Neuronal stem cell (in vitro differentiated cells): Measurements from ENCODE around the gene SPATA13.
A peak's percentile ranks its signal among the peaks of the same experiment; 100 is the strongest.
"Not testable (repeated sequence)": the region's sequence is repeated elsewhere in the genome, so short reads cannot be mapped to it uniquely, and the experiment has no call there.

Source experiments
- DNase-seq: peaks from one replicate; pipeline ENCODE4 v3.0.0-alpha.2; 2013; ENCODE audit warnings: low spot score
- H2AFZ ChIP-seq: one replicate; pipeline ENCODE4 v1.6.1; 2013; ENCODE audit warnings: mild to moderate bottlenecking, low read length, inconsistent platforms
- H2AK5ac ChIP-seq: 2 replicates; pipeline ENCODE4 v1.6.1; 2013; ENCODE audit warnings: low read depth, mild to moderate bottlenecking, inconsistent platforms, low read length, moderate library complexity, mixed read lengths
- H2BK120ac ChIP-seq: 2 replicates; pipeline ENCODE4 v1.6.1; 2013; ENCODE audit warnings: low read depth, mild to moderate bottlenecking, inconsistent platforms, low read length, moderate library complexity, mixed read lengths
- H2BK12ac ChIP-seq: one replicate; pipeline ENCODE4 v1.6.1; 2013; ENCODE audit warnings: low read length, inconsistent platforms
- H2BK15ac ChIP-seq: 2 replicates; pipeline ENCODE4 v1.6.1; 2013; ENCODE audit warnings: mild to moderate bottlenecking, low read length, inconsistent platforms, mixed read lengths
- H2BK5ac ChIP-seq: one replicate; pipeline ENCODE4 v1.6.1; 2013; ENCODE audit warnings: inconsistent platforms, mild to moderate bottlenecking, low read length, moderate library complexity
- H3K14ac ChIP-seq: one replicate; pipeline ENCODE4 v1.6.1; 2013; ENCODE audit warnings: low read length, inconsistent platforms
- H3K18ac ChIP-seq: 2 replicates; pipeline ENCODE4 v1.6.1; 2013; ENCODE audit warnings: low read length, inconsistent platforms
- H3K23ac ChIP-seq: 2 replicates; pipeline ENCODE4 v1.6.1; 2013; ENCODE audit warnings: low read depth, mild to moderate bottlenecking, mixed read lengths, low read length, inconsistent platforms; ENCODE audit not compliant: poor library complexity
- H3K27ac ChIP-seq: replicated peaks from 3 replicates; pipeline ENCODE4 v1.5.1; 2013; ENCODE audit warnings: low read length, inconsistent platforms
- H3K27me3 ChIP-seq, 3 experiments: 2 replicates each; pipeline ENCODE4 v1.6.1; 2013; ENCODE audit warnings: low read length in 3 of 3, mild to moderate bottlenecking in 2 of 3, inconsistent platforms in 1 of 3, low read depth in 1 of 3, mixed read lengths in 1 of 3, moderate library complexity in 1 of 3; ENCODE audit not compliant: control insufficient read depth in 3 of 3, insufficient read depth in 3 of 3
- H3K36me3 ChIP-seq, 2 donors: replicated peaks in 1 of 2; 2 replicates each; pipeline ENCODE4 v1.6.1; 2013; ENCODE audit warnings: low read length in 2 of 2; ENCODE audit not compliant: control insufficient read depth in 2 of 2, insufficient read depth in 2 of 2
- H3K4ac ChIP-seq: 2 replicates; pipeline ENCODE4 v1.6.1; 2013; ENCODE audit warnings: inconsistent platforms, mild to moderate bottlenecking, low read length, moderate library complexity
- H3K4me1 ChIP-seq, 2 donors: 1 replicate in 1 of 2; 2 replicates in 1 of 2; pipeline ENCODE4 v1.6.1; 2013; ENCODE audit warnings: low read length in 2 of 2, low read depth in 1 of 2; ENCODE audit not compliant: control insufficient read depth in 2 of 2, insufficient read depth in 1 of 2
- H3K4me2 ChIP-seq: one replicate; pipeline ENCODE4 v1.6.1; 2013; ENCODE audit warnings: mild to moderate bottlenecking, low read length, inconsistent platforms; ENCODE audit not compliant: insufficient read depth, poor library complexity, severe bottlenecking
- H3K4me3 ChIP-seq, 2 donors: 2 replicates each; pipeline ENCODE4 v1.5.1; 2013; ENCODE audit warnings: low read length in 2 of 2, mild to moderate bottlenecking in 2 of 2, inconsistent platforms in 1 of 2, moderate library complexity in 1 of 2
- H3K79me1 ChIP-seq: one replicate; pipeline ENCODE4 v1.6.1; 2013; ENCODE audit warnings: low read depth, mild to moderate bottlenecking, inconsistent platforms, low read length, moderate library complexity
- H3K9ac ChIP-seq: one replicate; pipeline ENCODE4 v1.6.1; 2013; ENCODE audit warnings: mild to moderate bottlenecking, low read depth, low read length, inconsistent platforms; ENCODE audit not compliant: poor library complexity
- H3K9me3 ChIP-seq, 2 donors: replicated peaks in 1 of 2; 2 replicates each; pipeline versions ENCODE3 to v1.6.1; 2013; ENCODE audit warnings: low read length in 2 of 2, mild to moderate bottlenecking in 2 of 2, inconsistent platforms in 1 of 2, low read depth in 1 of 2, mixed read lengths in 1 of 2, moderate library complexity in 1 of 2; ENCODE audit not compliant: control insufficient read depth in 2 of 2, insufficient read depth in 1 of 2
- H4K8ac ChIP-seq: one replicate; pipeline ENCODE4 v1.6.1; 2013; ENCODE audit warnings: low read depth, mild to moderate bottlenecking, inconsistent platforms, low read length, moderate library complexity
- H4K91ac ChIP-seq: one replicate; pipeline ENCODE4 v1.6.1; 2013; ENCODE audit warnings: low read length, low read depth, mild to moderate bottlenecking, inconsistent platforms; ENCODE audit not compliant: poor library complexity
- WGBS, 2 donors: extraction: QIAGEN DNeasy Blood & Tissue Kit; methylation state at CpG; one replicate each; pipeline ENCODE4 v1.1.7; 2013; ENCODE audit warnings: missing lambda C conversion rate in 2 of 2, mixed read lengths in 1 of 2; ENCODE audit not compliant: insufficient read length in 2 of 2, insufficient replicate concordance in 1 of 2; ENCODE audit errors: extremely low coverage in 2 of 2; 5-methylcytosine and 5-hydroxymethylcytosine counted together

Gene SPATA13

DNA sequence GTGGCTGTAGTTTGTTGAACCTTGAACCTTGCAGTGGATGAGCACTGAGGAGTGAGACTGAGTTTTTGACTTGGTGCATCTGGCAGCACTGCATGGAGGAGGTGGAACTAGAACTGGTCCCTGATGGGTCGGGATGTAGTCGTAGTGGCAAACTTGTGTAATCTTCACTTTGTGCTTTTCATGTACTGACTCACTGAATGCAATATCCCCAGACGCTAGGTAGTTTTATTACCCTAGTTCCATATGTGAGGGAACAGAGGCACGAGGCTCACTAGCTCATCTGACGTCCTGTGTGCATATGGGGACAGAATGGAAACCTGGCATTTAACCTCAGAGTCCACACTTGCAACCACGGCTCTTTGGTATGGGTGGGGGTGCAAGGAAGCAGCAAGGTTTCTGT lies 159.1 kb downstream of the SPATA13 start:
- H2AK5ac ChIP-seq, H3K4ac ChIP-seq: not testable (repeated sequence)
- WGBS, 2 donors, result no CpG with 5 or more reads among the region's 6 CpGs

DNA sequence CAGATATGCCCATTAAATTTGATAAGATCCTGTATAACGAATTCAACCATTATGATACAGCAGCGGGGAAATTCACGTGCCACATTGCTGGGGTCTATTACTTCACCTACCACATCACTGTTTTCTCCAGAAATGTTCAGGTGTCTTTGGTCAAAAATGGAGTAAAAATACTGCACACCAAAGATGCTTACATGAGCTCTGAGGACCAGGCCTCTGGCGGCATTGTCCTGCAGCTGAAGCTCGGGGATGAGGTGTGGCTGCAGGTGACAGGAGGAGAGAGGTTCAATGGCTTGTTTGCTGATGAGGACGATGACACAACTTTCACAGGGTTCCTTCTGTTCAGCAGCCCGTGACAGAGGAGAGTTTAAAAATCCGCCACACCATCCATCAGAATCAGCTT lies 160.9 kb downstream of the SPATA13 start:
- not testable (repeated sequence) for H4K8ac ChIP-seq, H3K4me3 ChIP-seq, H3K27me3 ChIP-seq, H3K4me1 ChIP-seq, H3K9ac ChIP-seq, H3K23ac ChIP-seq, H2AFZ ChIP-seq, H2AK5ac ChIP-seq, H4K91ac ChIP-seq, H3K4me2 ChIP-seq, H3K4ac ChIP-seq, H2BK15ac ChIP-seq, H3K27ac ChIP-seq, DNase-seq, H3K79me1 ChIP-seq, H2BK120ac ChIP-seq, H2BK5ac ChIP-seq, H3K14ac ChIP-seq, H2BK12ac ChIP-seq, H3K36me3 ChIP-seq, H3K18ac ChIP-seq, H3K9me3 ChIP-seq
- WGBS, 2 donors, result no CpG with 5 or more reads among the region's 8 CpGs

More for the DNA sequence above, 159.1 kb downstream of the SPATA13 start:
- H3K27ac ChIP-seq, H3K4me2 ChIP-seq, H3K4me1 ChIP-seq, H3K18ac ChIP-seq, H4K8ac ChIP-seq, H4K91ac ChIP-seq, H2BK120ac ChIP-seq, H3K9ac ChIP-seq, DNase-seq, H3K27me3 ChIP-seq, H2AFZ ChIP-seq, H3K23ac ChIP-seq, H2BK5ac ChIP-seq, H3K14ac ChIP-seq, H3K36me3 ChIP-seq, H2BK15ac ChIP-seq, H3K79me1 ChIP-seq, H3K9me3 ChIP-seq, H2BK12ac ChIP-seq, H3K4me3 ChIP-seq: not testable (repeated sequence)

DNA sequence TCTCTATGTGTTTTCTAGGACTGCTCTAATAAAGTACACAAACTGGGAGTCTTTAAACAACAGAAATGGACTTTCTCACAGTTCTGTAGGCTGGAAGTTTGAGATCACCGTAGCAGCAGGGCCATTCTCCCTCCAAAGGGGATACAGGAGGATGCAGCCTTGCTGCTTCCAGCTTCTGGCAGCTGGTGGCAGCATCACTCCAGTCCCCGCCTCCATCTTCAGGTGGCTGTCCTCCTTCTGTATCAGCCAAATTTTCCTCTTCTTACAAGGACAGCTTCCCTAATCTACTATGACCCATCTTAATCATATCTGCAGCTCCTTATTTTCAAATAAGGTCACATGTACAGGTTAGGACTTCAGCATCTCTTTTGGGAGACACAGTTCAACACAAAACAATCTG lies 161.9 kb downstream of the SPATA13 start:
- no CpG with 5 or more reads among the region's 2 CpGs for WGBS, 2 donors

DNA sequence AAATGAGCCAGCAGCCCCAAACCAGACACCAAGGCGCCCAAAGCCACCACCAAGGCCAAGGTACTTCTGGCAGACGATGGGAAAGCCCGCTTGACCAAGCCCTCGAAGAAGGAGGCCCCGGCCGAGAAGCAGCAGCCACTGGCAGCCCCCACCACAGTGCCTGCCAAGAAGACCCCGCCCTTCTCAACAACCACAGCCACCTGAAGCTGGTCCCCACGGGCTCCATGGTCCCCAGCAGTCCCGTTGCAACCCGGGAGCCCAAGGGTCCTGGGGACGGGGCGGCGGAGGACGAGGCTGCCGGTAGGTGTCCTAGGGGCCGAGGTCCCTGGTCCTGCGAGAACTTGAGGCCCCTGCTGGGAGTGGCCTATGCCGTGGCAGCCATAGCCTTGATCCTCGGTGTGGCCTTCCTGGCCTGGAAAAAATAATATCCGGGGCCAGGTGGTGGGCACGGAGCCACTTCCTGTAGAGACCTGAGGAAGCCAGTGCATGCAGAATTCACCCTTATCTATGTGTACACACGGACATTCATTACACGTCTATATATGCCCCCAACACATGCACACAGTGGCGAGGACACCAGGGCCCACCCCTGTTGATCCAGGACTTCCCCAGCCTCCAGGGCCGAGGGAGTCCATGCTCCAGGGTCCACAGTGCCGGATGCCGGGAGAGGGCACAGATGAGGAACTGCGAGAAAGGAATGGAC lies 162.7 kb downstream of the SPATA13 start:
- peak overlapping the region; percentile 43 for H3K23ac ChIP-seq
- H2AK5ac ChIP-seq, result peak overlapping the region; percentile 74
- H3K36me3 ChIP-seq, result no peaks in the 10 kb centered on the region
- H3K4me1 ChIP-seq, result no peaks in the 10 kb centered on the region
- peak overlapping the region; percentile 0 for H2BK5ac ChIP-seq
- no peak for DNase-seq
- no peaks in the 10 kb centered on the region for H3K79me1 ChIP-seq
- WGBS, 2 donors, result no CpG with 5 or more reads among the region's 28 CpGs
- no peak overlapping the region for H3K4me2 ChIP-seq
- no peak overlapping the region for H4K91ac ChIP-seq
- no peak overlapping the region for H3K4ac ChIP-seq
- no peak overlapping the region for H3K9ac ChIP-seq
- H2BK15ac ChIP-seq, result no peak overlapping the region
- H4K8ac ChIP-seq, result peak overlapping the region; percentile 23
- no peaks in the 10 kb centered on the region for H3K27me3 ChIP-seq
- no peak overlapping the region for H3K27ac ChIP-seq
- H3K18ac ChIP-seq, result peak overlapping the region; percentile 57
- H3K4me3 ChIP-seq, result no peak overlapping the region
- peak overlapping the region; percentile 21 for H3K14ac ChIP-seq
- H3K9me3 ChIP-seq, result no peaks in the 10 kb centered on the region
- H2BK120ac ChIP-seq, result no peak overlapping the region
- no peak overlapping the region for H2BK12ac ChIP-seq
- no peak overlapping the region for H2AFZ ChIP-seq

More for the DNA sequence above, 161.9 kb downstream of the SPATA13 start:
- not testable (repeated sequence) for H2BK120ac ChIP-seq, H4K91ac ChIP-seq, H3K18ac ChIP-seq, H3K14ac ChIP-seq, H3K79me1 ChIP-seq, DNase-seq, H4K8ac ChIP-seq, H3K23ac ChIP-seq, H3K9ac ChIP-seq, H3K4me2 ChIP-seq, H2BK15ac ChIP-seq, H3K36me3 ChIP-seq, H2BK5ac ChIP-seq, H3K9me3 ChIP-seq, H3K4ac ChIP-seq, H2BK12ac ChIP-seq, H3K4me1 ChIP-seq, H3K27ac ChIP-seq, H3K27me3 ChIP-seq, H2AK5ac ChIP-seq, H3K4me3 ChIP-seq
- peak overlapping the region; percentile 38 for H2AFZ ChIP-seq
